Hippocampal formation (tissue), 2 donors: ENCODE data around the gene FOXD2.

Experiments
- DNase-seq, 2 donors: peaks; one replicate each; lab custom pipeline; 2025; lab: John Stamatoyannopoulos, UW

Gene FOXD2

GRCh38 chr1:47417170-47418044, 20.4 kb upstream of the FOXD2 start:
- DNase-seq: no peak

- no peak for DNase-seq
Observed at GRCh38 chr1:47418122-47418521, 19.7 kb upstream of the FOXD2 start.

- DNase-seq: no peak
Observed at GRCh38 chr1:47418681-47419325, 19.0 kb upstream of the FOXD2 start.

- DNase-seq: no peak
Observed at GRCh38 chr1:47420547-47420946, 17.3 kb upstream of the FOXD2 start.

- DNase-seq: no peak
Observed at GRCh38 chr1:47423872-47424271, 14.0 kb upstream of the FOXD2 start.

GRCh38 chr1:47424336-47424982, 13.4 kb upstream of the FOXD2 start:
- no peak for DNase-seq

GRCh38 chr1:47431534-47431933, 6.3 kb upstream of the FOXD2 start:
- DNase-seq: no peak

GRCh38 chr1:47432071-47433036, 5.5 kb upstream of the FOXD2 start:
- peak; percentile 44 to 48 for DNase-seq

- DNase-seq: no peak
Observed at GRCh38 chr1:47433037-47433421, 4.8 kb upstream of the FOXD2 start.

- no peak for DNase-seq
Observed at GRCh38 chr1:47433477-47434050, 4.3 kb upstream of the FOXD2 start.

- peak in 1 of 2 donors; percentile 39 for DNase-seq
Observed at GRCh38 chr1:47434051-47434842, 3.6 kb upstream of the FOXD2 start.

GRCh38 chr1:47435506-47436303, 2.1 kb upstream of the FOXD2 start:
- DNase-seq: no peak

- DNase-seq: peak in 1 of 2 donors; percentile 20
Observed at GRCh38 chr1:47436304-47436978, 1.4 kb upstream of the FOXD2 start.

GRCh38 chr1:47436979-47437446, 831 bp upstream of the FOXD2 start:
- no peak for DNase-seq

GRCh38 chr1:47438165-47439016, 547 bp downstream of the FOXD2 start:
- no peak for DNase-seq

GRCh38 chr1:47439017-47439818, 1.4 kb downstream of the FOXD2 start:
- no peak for DNase-seq
